ENCODE results near the gene LDAH.

Gene LDAH

DNA sequence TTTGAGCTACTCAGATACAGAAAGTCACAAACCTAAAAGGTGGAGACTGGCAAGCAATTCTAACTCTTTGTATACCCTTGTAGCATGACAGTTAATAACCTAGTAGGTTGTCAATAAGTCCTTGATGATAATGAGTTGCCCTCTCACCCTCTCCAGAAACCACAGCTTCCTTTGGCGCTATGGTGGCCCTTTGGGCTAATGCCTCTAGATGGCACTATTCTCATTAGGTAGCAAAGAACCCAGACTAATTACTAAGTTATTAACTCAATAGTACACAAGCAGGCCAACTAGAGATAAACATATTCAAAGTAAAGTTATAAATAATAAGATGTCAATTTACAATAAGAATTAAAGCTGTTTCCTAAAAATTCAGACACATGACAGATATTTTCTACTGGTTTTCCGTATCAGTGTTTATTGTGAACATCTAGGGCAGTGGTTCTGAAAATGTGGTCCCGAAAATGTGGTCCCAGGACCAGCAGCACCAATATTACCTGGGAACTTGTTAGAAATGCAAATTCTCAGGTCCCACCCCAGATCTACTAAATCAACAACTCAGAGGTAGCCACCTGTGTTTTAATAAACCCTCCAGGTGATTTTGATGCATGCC, 41.1 kb downstream of the LDAH start:
- DNase-seq (ENCODE audit: low read depth, low spot score): no peak

DNA sequence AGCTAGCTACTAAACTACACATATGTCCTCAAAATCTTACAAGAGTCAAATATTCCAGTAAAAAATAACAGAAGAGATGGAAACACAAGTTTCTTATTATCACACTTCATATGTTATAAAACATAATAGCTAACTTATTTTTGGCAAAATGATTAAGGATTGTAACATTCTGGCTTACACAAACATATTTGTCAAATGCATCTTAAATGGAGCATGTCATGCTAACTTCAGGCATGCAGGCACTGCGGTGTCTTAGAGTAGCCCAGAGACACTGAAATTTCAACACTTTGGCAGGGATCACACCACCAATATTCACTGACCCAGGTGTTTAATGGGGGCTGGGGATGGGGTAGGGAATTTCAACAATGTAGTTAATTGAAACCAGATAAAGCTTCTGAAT, 51.6 kb downstream of the LDAH start:
- DNase-seq (ENCODE audit: low read depth, low spot score): no peak

DNA sequence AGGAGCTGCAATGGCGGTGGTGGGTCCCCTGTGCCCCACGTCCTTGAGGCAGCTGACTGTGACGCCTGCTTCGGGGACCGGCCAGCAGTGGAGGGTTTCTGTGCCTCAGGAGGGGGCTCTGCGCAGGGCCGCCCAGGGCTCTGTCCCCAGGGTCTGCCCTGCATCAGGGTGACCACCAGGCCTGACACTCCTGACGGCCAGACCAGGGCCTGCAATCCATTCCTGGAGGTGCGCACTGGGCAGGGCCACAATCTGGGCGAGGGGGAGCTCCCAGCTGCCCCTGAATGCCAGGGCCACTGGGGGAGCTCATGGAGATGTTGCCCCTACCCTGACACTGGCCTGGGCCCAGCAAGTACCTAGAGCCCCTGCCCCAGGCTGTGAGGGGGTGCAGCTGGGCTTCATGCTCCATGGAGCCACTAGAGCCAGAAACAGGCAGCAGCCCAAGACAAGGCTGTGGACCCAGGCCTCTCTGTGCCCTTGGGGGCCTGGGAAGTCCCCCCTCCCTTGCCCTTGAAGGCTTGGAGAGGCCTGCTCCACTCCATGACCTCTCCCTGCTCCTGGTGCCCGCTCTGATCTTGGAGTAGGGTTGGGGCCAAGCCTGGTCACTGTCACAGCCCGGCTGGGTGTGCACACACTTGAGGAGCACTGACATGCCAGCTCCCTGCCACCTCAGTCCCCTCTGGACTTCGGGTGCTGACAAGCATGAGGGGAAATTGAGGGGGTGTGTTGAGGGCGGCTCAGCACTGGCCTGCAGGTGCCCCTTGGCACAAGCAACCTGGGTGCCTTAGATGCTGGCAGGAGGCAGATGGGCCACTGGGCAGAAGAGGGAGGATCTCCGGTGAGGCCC, 55.9 kb downstream of the LDAH start:
- no peak for DNase-seq (ENCODE audit: low read depth, low spot score)

DNA sequence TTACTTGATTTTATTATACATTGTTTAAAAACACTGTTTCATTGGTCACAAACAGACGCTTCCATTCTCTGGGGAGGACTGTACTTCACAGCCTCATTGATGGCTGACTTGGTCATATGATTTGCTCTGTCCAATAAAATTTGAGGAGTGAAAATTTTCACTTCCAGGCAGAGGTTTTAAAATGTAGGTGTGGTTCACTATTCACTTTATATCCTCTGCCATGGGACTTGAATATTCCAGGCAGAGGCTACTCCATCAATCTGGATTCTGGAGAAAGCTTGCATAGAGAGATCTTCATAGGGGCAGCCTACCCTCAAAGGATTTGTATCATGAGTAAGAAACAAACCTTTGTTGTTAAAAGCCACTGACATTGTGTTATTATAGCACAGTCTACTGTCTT, 56.7 kb downstream of the LDAH start:
- no peak for DNase-seq (ENCODE audit: low read depth, low spot score)

DNA sequence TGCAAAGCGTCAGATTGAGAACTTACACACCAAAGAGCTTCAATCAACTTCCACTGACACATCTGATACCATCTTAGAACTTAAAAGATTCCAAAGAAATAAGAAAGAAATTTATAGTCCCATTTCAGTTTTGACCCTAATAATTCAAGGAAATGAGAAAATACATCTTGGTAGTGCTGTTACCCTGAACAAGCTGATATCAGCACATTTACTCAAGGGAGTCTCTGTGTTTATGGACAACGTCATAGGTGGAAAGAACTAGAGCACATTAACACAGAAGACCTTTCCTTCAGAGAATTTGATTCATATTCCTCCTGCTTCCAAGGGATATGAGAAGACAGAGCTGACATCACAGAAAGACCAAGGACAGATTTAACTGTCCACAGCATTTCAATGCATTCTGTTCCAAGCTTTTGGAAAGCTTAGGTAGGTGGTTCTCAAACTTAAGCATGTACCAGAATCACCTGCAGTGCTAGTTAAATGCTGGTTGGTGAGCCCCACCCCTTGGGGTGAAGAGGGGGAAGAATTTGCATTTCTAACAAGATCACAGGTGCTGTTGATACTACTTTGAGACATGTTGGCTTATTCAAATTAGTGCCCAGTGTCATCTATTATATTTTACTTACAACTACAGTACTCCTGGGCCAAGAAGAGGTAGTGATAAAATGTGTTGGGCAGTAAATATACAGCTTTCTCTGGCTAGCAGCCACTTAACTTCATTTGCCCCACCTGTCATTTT, 59.8 kb downstream of the LDAH start:
- DNase-seq (ENCODE audit: low read depth, low spot score): no peak

DNA sequence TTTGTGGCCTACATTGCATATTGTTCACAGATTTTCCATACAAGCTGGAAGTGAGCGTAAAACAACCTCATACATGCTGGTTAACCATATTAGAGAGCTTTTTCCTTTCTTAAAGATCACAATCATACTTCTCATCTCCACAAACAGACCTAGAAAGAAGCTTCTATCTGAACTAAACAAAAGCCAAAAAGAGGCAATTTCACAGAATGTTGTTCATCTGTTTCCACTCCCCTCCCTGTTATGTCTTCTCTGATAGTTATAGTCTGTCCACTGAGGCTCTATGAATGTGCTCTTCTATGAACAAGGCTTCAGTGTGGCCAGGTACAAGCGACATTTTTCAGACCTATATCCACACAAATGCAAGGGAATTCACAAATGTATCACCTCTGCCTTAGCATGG, 63.4 kb downstream of the LDAH start:
- no peak for DNase-seq (ENCODE audit: low read depth, low spot score)

DNA sequence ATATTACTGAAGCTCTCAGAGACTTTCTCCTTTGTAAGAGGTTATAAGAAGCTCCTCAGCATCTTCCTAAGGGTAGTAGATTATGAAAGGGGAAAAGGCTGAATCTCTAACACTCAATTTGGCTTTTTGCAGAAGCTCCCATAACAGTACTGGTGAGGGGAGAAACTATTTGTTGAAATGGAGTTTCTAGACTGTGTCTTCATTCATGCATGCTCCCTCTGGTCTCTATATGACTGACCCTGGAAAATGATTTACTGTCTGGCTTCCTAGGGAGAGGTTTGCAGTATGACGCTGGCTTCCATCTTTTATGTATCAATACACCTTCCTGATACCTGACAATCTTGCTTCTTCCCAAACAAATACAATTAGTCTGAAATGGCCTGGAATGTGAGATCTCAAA, 63.9 kb downstream of the LDAH start:
- no peak for DNase-seq (ENCODE audit: low read depth, low spot score)

DNA sequence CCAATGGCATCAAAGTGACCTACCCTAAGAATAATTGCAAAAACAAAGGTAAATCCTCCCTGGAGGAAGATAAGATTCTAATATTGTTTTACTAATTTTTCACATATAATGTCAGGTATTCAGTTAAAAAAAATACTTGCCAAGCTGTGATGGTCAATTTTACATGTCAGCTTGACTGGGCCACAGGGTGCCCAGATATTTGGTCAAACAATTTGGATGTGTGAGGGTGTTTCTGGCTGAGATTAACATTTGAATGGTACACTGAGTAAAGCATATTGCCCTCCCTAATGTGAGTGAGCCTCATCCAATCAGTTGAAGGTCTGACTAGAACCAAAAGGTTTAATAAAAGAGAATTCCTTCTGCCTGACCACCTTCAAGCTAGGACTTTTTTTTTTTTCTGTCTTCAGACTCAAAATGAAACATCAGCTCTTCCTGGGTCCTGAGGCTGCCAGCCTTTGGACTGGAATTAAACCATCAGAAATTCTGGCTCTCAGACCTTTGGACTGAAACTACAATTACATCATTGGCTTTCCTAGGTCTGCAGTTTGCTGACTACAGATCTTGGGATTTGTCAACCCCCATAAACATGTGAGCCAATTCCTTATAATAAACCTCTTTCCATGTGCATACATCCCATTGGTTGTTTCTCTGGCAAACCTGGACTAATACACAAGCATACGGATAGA, 65.4 kb downstream of the LDAH start:
- no peak for DNase-seq (ENCODE audit: low read depth, low spot score)

DNA sequence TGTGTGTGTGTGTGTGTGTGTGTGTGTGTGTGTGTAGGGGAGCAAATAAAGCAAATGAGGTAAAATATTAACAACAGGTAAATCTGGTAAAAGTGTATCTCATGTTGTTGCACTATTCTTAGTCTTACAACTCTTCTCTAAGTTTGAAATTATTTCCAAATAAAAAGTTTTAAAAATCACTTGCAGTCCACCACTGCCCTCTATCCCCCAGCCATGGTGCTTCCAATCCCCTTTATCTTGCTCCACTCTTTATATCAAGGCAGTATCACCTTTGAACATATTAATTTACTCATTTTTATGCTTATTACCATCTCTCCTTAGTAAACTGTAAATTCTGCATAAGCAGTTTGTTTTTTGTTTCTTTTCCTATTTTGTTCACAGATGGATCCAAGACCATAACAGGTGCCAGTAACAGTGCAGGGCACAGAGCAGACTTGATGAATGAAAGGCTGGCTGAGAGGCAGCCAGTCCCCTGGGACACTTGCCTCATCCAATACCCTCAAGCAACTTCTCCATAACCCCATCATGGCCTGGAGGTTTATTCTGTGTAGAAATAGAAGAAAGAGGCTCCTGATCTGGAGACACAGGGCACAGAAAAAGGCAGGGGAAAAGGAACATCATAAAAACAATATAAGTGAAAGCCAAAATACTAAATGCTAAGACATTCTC, 67.6 kb downstream of the LDAH start:
- DNase-seq (ENCODE audit: low read depth, low spot score): no peak

DNA sequence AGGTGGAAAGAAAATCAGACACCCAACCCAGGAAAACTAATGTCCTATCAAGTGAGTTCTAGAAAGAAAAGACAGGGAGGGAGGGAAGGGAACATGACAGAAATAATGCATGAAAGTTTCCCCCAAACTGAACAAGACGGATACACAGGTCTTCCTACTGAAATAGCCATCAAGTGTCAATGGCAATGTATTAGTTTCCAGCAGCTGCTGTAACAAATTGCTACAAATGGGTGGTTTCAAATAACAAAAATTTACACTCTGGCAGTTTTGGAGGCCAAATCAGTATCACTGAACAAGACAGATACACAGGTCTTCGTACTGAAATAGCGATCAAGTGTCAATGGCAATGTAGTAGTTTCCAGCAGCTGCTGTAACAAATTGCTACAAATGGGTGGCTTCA, 70.6 kb downstream of the LDAH start:
- DNase-seq (ENCODE audit: low read depth, low spot score): no peak

DNA sequence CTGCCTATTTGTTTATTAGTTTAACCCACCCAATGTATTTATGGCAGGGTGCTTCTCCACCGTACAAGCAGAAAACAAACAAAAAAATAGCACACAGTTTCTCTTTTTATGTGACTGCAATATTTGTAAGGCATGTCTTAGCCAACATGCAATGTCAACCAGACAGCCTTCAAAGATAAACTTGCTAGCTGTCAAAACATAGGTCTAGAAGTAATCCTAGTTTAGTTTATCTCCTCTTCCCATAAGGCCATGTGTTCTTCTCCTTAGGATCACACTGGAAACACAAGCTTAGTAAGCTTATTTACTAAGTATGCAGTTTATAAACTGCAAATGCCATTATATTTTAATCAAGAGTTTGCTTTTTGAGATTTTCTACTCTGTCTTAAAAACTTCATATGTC, 75.6 kb downstream of the LDAH start:
- DNase-seq (ENCODE audit: low read depth, low spot score): no peak

DNA sequence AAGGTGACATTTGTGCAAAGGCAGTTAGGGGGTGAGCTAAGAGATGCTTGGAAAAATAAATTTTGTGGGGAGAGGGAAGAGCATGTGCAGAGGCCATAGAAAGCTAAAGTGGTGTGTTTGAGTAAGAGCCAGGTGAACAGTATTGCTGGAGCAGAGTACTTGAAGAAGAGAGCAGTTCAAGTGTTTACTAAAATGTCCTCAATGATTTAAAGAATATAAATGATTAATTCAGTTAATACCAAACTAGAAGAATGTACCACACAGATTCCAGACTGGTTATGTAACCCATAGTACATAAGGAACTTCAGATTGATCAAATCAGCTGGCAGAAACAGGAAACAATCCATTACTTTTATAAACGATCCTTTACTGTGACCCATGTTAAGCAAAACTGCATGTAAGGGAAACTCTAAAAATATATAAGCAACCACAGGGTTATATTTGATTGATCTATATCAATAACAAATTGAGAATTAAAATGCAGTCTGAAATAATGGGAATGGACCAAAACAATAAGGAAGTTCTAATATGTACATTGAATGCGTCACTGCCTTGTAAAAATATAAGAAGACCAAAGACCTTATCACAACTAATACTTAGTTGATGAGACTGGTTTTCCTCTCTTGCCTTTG, 76.9 kb downstream of the LDAH start:
- DNase-seq (ENCODE audit: low read depth, low spot score): no peak

DNA sequence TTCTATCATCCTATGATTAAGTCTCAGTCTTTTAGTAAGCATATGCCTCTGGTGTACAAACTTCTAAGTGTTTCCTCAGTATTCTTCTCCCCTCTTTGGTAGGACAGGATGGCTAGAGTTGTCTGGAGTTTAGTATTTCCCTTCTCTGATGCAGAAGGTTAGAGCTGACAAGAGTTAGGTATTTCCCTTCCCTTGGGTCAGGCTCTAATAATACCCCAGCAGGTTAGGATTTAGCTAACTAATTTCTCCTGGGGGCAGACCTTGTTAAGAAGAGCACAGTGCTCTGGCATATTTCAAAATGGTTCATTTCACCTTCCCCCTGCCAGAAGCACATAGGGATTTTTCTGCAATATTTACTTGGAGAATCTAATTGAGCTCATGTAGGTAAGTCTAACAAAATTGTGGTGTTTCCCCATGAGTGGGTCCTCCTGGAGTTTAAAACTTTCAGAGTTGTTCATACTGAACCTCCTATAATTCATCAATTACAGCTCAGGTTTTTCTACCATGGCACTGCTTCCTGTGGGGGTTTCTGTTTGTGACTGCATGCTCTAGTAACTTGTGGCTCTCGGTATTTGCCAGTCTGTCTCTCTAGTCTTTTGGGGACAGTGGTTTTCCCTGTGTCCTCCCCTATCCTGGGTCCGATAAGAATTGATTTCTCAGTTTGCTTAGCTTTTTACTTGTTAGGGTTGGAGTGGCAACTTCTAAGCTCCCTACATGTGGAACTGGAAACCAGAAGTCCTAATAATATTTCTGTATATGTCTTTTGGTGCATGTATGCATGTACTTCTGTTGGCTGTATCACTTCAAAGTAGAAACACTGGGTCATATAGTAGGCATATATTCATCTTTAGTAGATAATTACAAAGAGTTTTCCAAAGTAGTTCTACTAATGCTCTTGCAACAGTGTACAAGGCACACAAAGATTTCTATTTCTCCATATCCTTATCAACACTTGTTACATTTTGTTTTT, 78.2 kb downstream of the LDAH start:
- no peak for DNase-seq (ENCODE audit: low read depth, low spot score)

DNA sequence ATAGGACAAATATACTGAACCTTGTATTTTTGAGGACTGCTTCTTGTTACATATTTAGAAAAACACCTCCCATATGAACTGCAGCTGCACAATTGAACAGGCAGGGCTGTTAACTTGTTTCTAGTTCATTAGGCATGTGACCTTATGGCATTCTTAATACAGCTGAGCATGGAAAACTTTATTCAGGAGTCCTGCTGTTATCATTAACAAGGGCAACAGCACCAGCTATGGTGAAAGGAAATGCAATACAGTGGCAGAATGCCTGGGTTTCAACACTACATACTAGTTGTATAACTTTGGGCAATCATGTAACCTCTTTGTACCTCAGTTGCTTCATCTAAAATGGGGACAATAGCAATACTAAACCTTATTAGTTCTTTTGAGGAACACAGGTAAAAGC, 84.1 kb downstream of the LDAH start:
- DNase-seq (ENCODE audit: low read depth, low spot score): no peak

DNA sequence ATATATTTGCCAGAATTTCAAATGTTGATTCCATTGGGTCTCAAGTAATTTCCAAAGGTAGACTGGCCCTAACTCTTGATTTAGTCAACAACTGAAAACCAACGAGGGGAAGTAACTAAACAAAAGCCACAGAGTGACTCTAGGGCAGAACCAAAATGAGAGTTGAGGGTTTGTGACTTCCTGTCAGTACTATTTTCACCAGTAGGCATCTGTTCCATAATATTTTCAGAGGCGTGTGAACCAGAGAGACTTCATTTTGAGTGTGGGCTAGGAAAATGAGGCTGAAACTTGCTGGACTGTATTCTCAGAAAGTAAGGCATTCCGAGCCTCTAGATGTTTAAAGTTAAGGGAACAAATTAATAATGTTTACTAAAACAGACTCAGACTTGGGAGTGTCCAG, 85.4 kb downstream of the LDAH start:
- DNase-seq (ENCODE audit: low read depth, low spot score): no peak

DNA sequence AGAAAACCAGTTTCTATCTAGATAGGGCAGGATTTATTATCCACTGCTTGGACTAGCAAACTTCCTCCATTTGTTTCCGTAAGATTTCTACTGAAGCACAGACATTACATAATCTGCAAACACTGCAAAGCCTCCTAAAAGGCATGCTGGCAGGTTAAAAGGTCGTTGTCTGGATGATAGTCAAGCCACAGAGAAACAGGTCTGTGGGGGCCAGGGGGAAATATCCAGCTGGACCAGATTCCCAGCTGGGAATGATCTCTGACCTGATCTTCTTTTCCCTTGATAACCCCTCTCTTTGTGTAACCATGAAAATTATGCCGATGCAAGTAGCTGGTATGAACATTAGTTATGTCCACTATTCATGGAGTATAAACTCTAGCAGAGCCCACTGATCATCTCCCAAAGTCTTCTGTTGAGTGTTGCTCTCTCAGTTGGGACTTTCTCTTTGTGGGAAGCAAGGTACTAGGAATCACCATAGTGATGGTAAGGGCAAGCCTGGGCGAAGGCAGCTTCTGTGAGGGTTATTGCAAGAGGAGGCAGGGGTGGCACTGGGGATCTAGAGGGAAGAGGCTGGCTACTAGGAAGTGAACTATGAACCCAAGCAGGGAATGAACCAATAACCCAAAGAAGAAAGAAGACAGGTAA, 94.7 kb downstream of the LDAH start:
- DNase-seq (ENCODE audit: low read depth, low spot score): no peak

DNA sequence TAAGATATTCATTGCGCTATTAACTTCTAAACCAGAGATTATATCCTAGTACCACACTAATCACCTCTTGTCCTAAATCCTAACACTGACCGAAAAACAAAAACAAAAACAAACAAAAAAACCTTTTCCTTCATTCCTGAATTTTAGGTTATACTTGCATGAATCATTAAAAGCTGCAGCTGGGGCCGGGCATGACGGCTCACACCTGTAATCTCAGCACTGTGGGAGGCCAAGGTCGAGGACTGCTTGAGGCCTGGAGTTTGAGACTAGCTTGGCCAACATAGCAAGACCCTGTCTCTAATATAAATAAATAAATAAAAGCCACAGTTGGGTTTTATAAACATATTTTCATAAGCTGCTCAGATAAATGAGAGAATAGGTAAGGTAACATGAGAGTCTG, 96.0 kb downstream of the LDAH start:
- no peak for DNase-seq (ENCODE audit: low read depth, low spot score)

DNA sequence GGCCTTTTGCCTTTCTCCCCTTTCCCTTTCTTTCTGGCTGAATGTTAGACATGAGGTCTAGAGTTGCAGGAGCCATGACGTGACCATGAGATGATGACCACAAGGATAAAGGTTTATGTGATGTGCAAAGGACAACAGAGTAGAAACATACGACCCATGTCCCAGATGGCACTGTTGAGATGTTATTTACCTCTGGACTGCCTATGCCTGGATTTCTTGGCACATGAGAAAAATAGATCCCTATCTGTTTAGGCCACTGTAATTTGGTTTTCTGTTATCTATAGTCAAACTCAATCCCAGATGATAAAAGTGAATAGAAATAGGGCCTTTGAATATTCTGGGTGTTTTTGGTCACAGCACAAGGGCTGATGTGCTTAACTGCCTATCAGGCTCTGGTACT, 97.1 kb downstream of the LDAH start:
- no peak for DNase-seq (ENCODE audit: low read depth, low spot score)

DNA sequence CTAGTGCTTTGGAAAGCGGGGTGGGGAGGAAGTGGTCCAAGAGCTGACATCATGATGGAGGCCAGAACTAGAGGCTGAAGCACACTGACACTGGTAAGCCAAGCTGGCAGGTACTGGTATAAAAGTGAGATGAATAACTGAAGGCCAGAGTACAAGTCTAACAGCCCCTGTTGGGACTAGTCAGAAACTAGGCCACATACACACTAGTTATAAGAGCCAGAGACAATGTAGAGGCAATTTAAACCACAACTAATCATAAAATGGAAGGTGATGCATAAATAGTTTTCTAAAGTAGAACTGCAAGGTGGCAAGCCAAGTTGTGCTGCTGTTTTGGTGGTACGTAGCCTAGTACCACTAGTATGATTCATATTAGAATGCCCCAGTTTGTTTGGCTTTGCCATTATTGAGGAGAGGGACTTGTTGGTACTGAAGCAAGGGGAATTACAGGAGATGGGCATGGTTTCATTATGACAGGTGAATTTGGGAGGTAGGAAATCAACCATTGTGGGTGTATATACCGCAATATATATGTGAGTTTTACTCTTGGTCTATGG, 98.3 kb downstream of the LDAH start:
- DNase-seq (ENCODE audit: low read depth, low spot score): no peak

Measured in activated CD4-positive, CD25-positive, alpha-beta regulatory T cell treated with anti-CD3 and anti-CD28 coated beads, Interleukin-2, amount 50 U/mL, for 16 hours (primary cell).